ENCODE results near the gene MELK. TPM values are rescaled to one million over a fixed set of nuclear protein-coding genes. Genes with fewer than 3 reads are reported as not detected.

MELK gene
- total and polyA plus RNA-seq, 10 of the 15 experiments (the other 5 are each of a cell fraction or from before 2014, with no cell fraction given), result 38.7 to 80.3 (median 51.6) TPM

GRCh38 chr9:36542355-36542754 lies 30.3 kb upstream of the MELK start:
- SMC1A ChIA-PET (ENCODE audit: uncharacterized antibody, unreplicated experiment), result interaction anchor here (1.7 kb wide), 1 partner anchor 134 kb away, joined by 5 read pairs; no protein-coding TSS in a partner anchor
- no peak for FAIRE-seq

GRCh38 chr9:36543916-36544315 lies 28.8 kb upstream of the MELK start:
- ChIA-PET SMC1A (ENCODE audit: uncharacterized antibody, unreplicated experiment) (no interaction called here), CTCF (no interaction called here), POLR2A (no interaction called here), RAD21 (ENCODE audit: unreplicated experiment) (no interaction called here)
- no peaks in the 10 kb centered on the region for H3K36me3 ChIP-seq (ENCODE audit: control insufficient read depth in 2 of 2, insufficient read depth in 2 of 2, low read length in 1 of 2)
- no TSS peak for BruUV-seq (replicated peaks)
- FAIRE-seq (no peak), ATAC-seq (no peak), DNase-seq (ENCODE audit: low read depth, low spot score) (no peak)
- H3K9ac ChIP-seq (ENCODE audit: control insufficient read depth, insufficient read depth, low read length), result no peak overlapping the region
- H4K20me1 ChIP-seq (ENCODE audit: control insufficient read depth, insufficient read depth), result no peaks in the 10 kb centered on the region
- no peak overlapping the region for H3K27ac ChIP-seq (ENCODE audit: control insufficient read depth, insufficient read depth)
- WGBS (ENCODE audit: insufficient coverage, insufficient replicate concordance, low lambda C conversion rate, missing lambda C conversion rate), result 91% methylated on average over 7 of the region's 7 CpGs
- intact Hi-C loops (cut with micrococcal nuclease; ENCODE audit: unreplicated experiment) (no loop called here), in situ Hi-C loops (cut with MboI) (no loop called here)
- TF ChIP-seq EP300 (IDR thresholded peaks at IDR 0.05; ENCODE audit: borderline replicate concordance in 1 of 2, control insufficient read depth in 1 of 2, low read depth in 2 of 2, low read length in 2 of 2) (no peak), HSF1 (IDR thresholded peaks at IDR 0.05; ENCODE audit: low read depth, low read length) (no peak), REST (IDR thresholded peaks at IDR 0.05; ENCODE audit: low read depth, low read length) (no peak), CREM (IDR thresholded peaks at IDR 0.05; ENCODE audit: low read depth) (no peak)
- no peaks in the 10 kb centered on the region for H3K27me3 ChIP-seq (replicated peaks in 1 of 2; ENCODE audit: control insufficient read depth in 2 of 2, insufficient read depth in 2 of 2, low read length in 1 of 2)
- H3K4me3 ChIP-seq, result no peak overlapping the region
- H3K79me2 ChIP-seq (ENCODE audit: control insufficient read depth, insufficient read depth, low read length), result no peaks in the 10 kb centered on the region
- H2AFZ ChIP-seq (ENCODE audit: control insufficient read depth, low read depth, low read length), result no peak overlapping the region
- H3K4me1 ChIP-seq (ENCODE audit: control insufficient read depth, insufficient read depth, low read length), result peaks cover 3% of the 10 kb centered on the region; the same call in 1 of the 2 replicates
- no peak overlapping the region for H3K4me2 ChIP-seq (ENCODE audit: control insufficient read depth, insufficient read depth)
- H3K9me3 ChIP-seq (replicated peaks; ENCODE audit: control insufficient read depth, insufficient read depth, low read length), result no peaks in the 10 kb centered on the region

More at GRCh38 chr9:36542355-36542754, 30.3 kb upstream of the MELK start:
- Histone ChIP-seq H3K4me2 (ENCODE audit: control insufficient read depth, insufficient read depth) (no peak overlapping the region), H3K27ac (ENCODE audit: control insufficient read depth, insufficient read depth) (no peak overlapping the region), H3K4me1 (ENCODE audit: control insufficient read depth, insufficient read depth, low read length) (peaks cover 3% of the 10 kb centered on the region; the same call in 1 of the 2 replicates), H4K20me1 (ENCODE audit: control insufficient read depth, insufficient read depth) (no peaks in the 10 kb centered on the region), H3K36me3 (ENCODE audit: control insufficient read depth in 2 of 2, insufficient read depth in 2 of 2, low read length in 1 of 2) (no peaks in the 10 kb centered on the region), H3K4me3 (no peak overlapping the region), H3K9me3 (replicated peaks; ENCODE audit: control insufficient read depth, insufficient read depth, low read length) (no peaks in the 10 kb centered on the region), H3K79me2 (ENCODE audit: control insufficient read depth, insufficient read depth, low read length) (no peaks in the 10 kb centered on the region), H2AFZ (ENCODE audit: control insufficient read depth, low read depth, low read length) (no peak overlapping the region), H3K9ac (ENCODE audit: control insufficient read depth, insufficient read depth, low read length) (no peak overlapping the region), H3K27me3 (replicated peaks in 1 of 2; ENCODE audit: control insufficient read depth in 2 of 2, insufficient read depth in 2 of 2, low read length in 1 of 2) (no peaks in the 10 kb centered on the region)
- no TSS peak for BruUV-seq (replicated peaks)
- ChIA-PET CTCF (interaction anchor here (1.4 kb wide), 1 partner anchor 135 kb away, joined by 5 read pairs; no protein-coding TSS in a partner anchor), POLR2A (no interaction called here), RAD21 (ENCODE audit: unreplicated experiment) (no interaction called here)
- 61% methylated on average over 7 of the region's 7 CpGs for WGBS (ENCODE audit: insufficient coverage, insufficient replicate concordance, low lambda C conversion rate, missing lambda C conversion rate)
- intact Hi-C loops (cut with micrococcal nuclease; ENCODE audit: unreplicated experiment), result no loop called here
- in situ Hi-C loops (cut with MboI), result no loop called here
- ATAC-seq (no peak), DNase-seq (ENCODE audit: low read depth, low spot score) (no peak)
- TF ChIP-seq YY1 (IDR thresholded peaks at IDR 0.05; ENCODE audit: low read depth, low read length) (no peak), IKZF1 (conservative IDR thresholded peaks at IDR 0.05) (no peak), EGR1 (IDR thresholded peaks at IDR 0.05; ENCODE audit: borderline replicate concordance in 1 of 2, low read depth in 2 of 2, low read length in 2 of 2) (no peak)

All from GM12878 (cell line).